ENCODE data around the gene SMYD4. TPM values are rescaled to one million over a fixed set of nuclear protein-coding genes. Genes with fewer than 3 reads are reported as not detected.

The SMYD4 gene
- total RNA-seq, 6 donors from 2014 or later, result 9.1 to 28.3 (median 17.3) TPM

- Histone ChIP-seq H3K27ac (peak overlapping the region in 2 of 4 donors; percentile 50 to 54), H3K27me3 (no peaks in the 10 kb centered on the region), H3K36me3 (peaks cover 5 to 16% (median 12%) of the 10 kb centered on the region in 4 donors), H3K4me3 (no peak overlapping the region), H3K9me3 (no peaks in the 10 kb centered on the region), H3K4me1 (peaks cover 0 to 3% (median 0%) of the 10 kb centered on the region in 4 donors)
- 14 to 17% methylated on average over 1 of the region's 1 CpG for WGBS, 2 donors
- no peak for TF ChIP-seq POLR2A (IDR thresholded peaks at IDR 0.05)
- TF ChIP-seq EP300 (IDR thresholded peaks at IDR 0.05), result peak in 1 of 4 donors; percentile 9
- DNase-seq, result no peak
- no peak for ATAC-seq (ENCODE audit: low FRiP score in 2 of 2)
Observed at GRCh38 chr17:1796800-1797199, 32.9 kb downstream of the SMYD4 start.

- DNase-seq, result no peak
- Histone ChIP-seq H3K27ac (no peak overlapping the region), H3K27me3 (no peaks in the 10 kb centered on the region), H3K36me3 (no peaks in the 10 kb centered on the region), H3K4me3 (no peak overlapping the region), H3K4me1 (peaks cover 0 to 3% (median 0%) of the 10 kb centered on the region in 4 donors), H3K9me3 (no peaks in the 10 kb centered on the region)
- TF ChIP-seq POLR2A (IDR thresholded peaks at IDR 0.05) (no peak), EP300 (IDR thresholded peaks at IDR 0.05) (no peak), POLR2AphosphoS5 (IDR thresholded peaks at IDR 0.05) (no peak), CTCF (IDR thresholded peaks at IDR 0.05) (no peak)
- 69 to 95% methylated on average over 1 of the region's 1 CpG for WGBS, 2 donors
- no peak for ATAC-seq (ENCODE audit: low FRiP score in 2 of 2)
Observed at GRCh38 chr17:1793447-1793806, 36.3 kb downstream of the SMYD4 start.

- DNase-seq (no peak), ATAC-seq (ENCODE audit: low FRiP score in 2 of 2) (no peak)
- Histone ChIP-seq H3K4me1 (peaks cover 0 to 7% (median 4%) of the 10 kb centered on the region in 4 donors), H3K4me3 (no peak overlapping the region), H3K36me3 (no peaks in the 10 kb centered on the region), H3K27ac (no peak overlapping the region), H3K27me3 (no peaks in the 10 kb centered on the region), H3K9me3 (no peaks in the 10 kb centered on the region)
- TF ChIP-seq POLR2AphosphoS5 (IDR thresholded peaks at IDR 0.05), result no peak
- 87 to 88% methylated on average over 23 of the region's 23 CpGs for WGBS, 2 donors
Observed at GRCh38 chr17:1792495-1793446, 36.9 kb downstream of the SMYD4 start.

- H3K27ac ChIP-seq, result no peak overlapping the region
Observed at GRCh38 chr17:1789936-1790335, 39.8 kb downstream of the SMYD4 start.

GRCh38 chr17:1787301-1787902 lies 42.3 kb downstream of the SMYD4 start:
- H3K9me3 ChIP-seq, result no peaks in the 10 kb centered on the region
- no peak overlapping the region for H3K4me3 ChIP-seq
- peak in 1 of 2 donors; percentile 52 for DNase-seq
- peak in 1 of 2 donors; percentile 74 for ATAC-seq (ENCODE audit: low FRiP score in 2 of 2)
- H3K27me3 ChIP-seq, result no peaks in the 10 kb centered on the region
- peaks cover 41 to 50% (median 45%) of the 10 kb centered on the region in 4 donors for H3K4me1 ChIP-seq
- H3K27ac ChIP-seq, result peak overlapping the region; percentile 74 to 97 (median 82)
- H3K36me3 ChIP-seq, result peaks cover 0 to 5% (median 0%) of the 10 kb centered on the region in 4 donors
- WGBS, 2 donors, result 74 to 80% methylated on average over 14 to 16 of the region's 16 CpGs
- no peak for TF ChIP-seq EP300 (IDR thresholded peaks at IDR 0.05)

More at GRCh38 chr17:1789936-1790335, 39.8 kb downstream of the SMYD4 start:
- H3K36me3 ChIP-seq, result peaks cover 0 to 5% (median 0%) of the 10 kb centered on the region in 4 donors
- WGBS, 2 donors, result 71 to 75% methylated on average over 5 of the region's 5 CpGs
- peaks cover 21 to 27% (median 24%) of the 10 kb centered on the region in 4 donors for H3K4me1 ChIP-seq
- ATAC-seq (ENCODE audit: low FRiP score in 2 of 2) (no peak), DNase-seq (no peak)
- no peak overlapping the region for H3K4me3 ChIP-seq
- TF ChIP-seq EP300 (IDR thresholded peaks at IDR 0.05) (no peak), POLR2AphosphoS5 (IDR thresholded peaks at IDR 0.05) (no peak), POLR2A (IDR thresholded peaks at IDR 0.05) (no peak), CTCF (IDR thresholded peaks at IDR 0.05) (no peak)
- no peaks in the 10 kb centered on the region for H3K27me3 ChIP-seq
- H3K9me3 ChIP-seq, result no peaks in the 10 kb centered on the region

- Histone ChIP-seq H3K27me3 (no peaks in the 10 kb centered on the region), H3K36me3 (peaks cover 0 to 5% (median 0%) of the 10 kb centered on the region in 4 donors), H3K9me3 (no peaks in the 10 kb centered on the region), H3K27ac (peak overlapping the region; percentile 74 to 97 (median 82)), H3K4me3 (peak overlapping the region in 1 of 4 donors; percentile 6), H3K4me1 (peaks cover 48 to 57% (median 52%) of the 10 kb centered on the region in 4 donors)
- TF ChIP-seq POLR2AphosphoS5 (IDR thresholded peaks at IDR 0.05) (no peak), POLR2A (IDR thresholded peaks at IDR 0.05) (no peak), CTCF (IDR thresholded peaks at IDR 0.05) (no peak), EP300 (IDR thresholded peaks at IDR 0.05) (no peak)
- WGBS, 2 donors, result 62 to 79% methylated on average over 5 to 7 of the region's 7 CpGs
- DNase-seq (no peak), ATAC-seq (ENCODE audit: low FRiP score in 2 of 2) (no peak)
Observed at GRCh38 chr17:1786708-1787107, 43.0 kb downstream of the SMYD4 start.
